Ishikawa (cell line): ENCODE data around the gene GSE1.
A peak's percentile ranks its signal among the peaks of the same experiment; 100 is the strongest.

Source experiments
- CEBPB ChIP-seq: IDR thresholded peaks from 2 replicates; pipeline ENCODE4 v1.6.1; 2012
- CREB1 ChIP-seq: IDR thresholded peaks from 2 replicates; pipeline ENCODE4 v1.6.1; 2012; ENCODE audit warnings: low read depth
- EGR1 ChIP-seq: IDR thresholded peaks from 2 replicates; pipeline ENCODE4 v1.6.1; 2012
- EP300 ChIP-seq: IDR thresholded peaks from 2 replicates; pipeline ENCODE4 v1.6.1; 2012; ENCODE audit warnings: borderline replicate concordance
- NFIC ChIP-seq: IDR thresholded peaks from 2 replicates; pipeline ENCODE4 v1.6.1; 2012
- RAD21 ChIP-seq: IDR thresholded peaks from 2 replicates; pipeline ENCODE4 v1.6.1; 2012; ENCODE audit warnings: low read depth
- TAF1 ChIP-seq: IDR thresholded peaks from 2 replicates; pipeline ENCODE4 v1.6.1; 2012; ENCODE audit warnings: low read depth, mild to moderate bottlenecking
- TCF12 ChIP-seq: IDR thresholded peaks from 2 replicates; pipeline ENCODE4 v1.6.1; 2012; ENCODE audit warnings: low read depth
- TEAD4 ChIP-seq: IDR thresholded peaks from 2 replicates; pipeline ENCODE4 v1.6.1; 2012
- YY1 ChIP-seq: IDR thresholded peaks from 2 replicates; pipeline ENCODE4 v1.6.1; 2012; ENCODE audit warnings: low read depth
- ZBTB7A ChIP-seq: IDR thresholded peaks from 2 replicates; pipeline ENCODE4 v1.6.1; 2012; ENCODE audit warnings: low read depth
- TF ChIP-seq, protein P1 (sequence below): IDR thresholded peaks from 2 replicates; pipeline ENCODE4 v1.6.1; 2012; ENCODE audit warnings: low read depth, mild to moderate bottlenecking
- TF ChIP-seq, protein P2 (sequence below): IDR thresholded peaks from 2 replicates; pipeline ENCODE4 v1.6.1; 2012
- TF ChIP-seq, protein P3 (sequence below): IDR thresholded peaks from 2 replicates; pipeline ENCODE4 v1.6.1; 2012

DNA sequence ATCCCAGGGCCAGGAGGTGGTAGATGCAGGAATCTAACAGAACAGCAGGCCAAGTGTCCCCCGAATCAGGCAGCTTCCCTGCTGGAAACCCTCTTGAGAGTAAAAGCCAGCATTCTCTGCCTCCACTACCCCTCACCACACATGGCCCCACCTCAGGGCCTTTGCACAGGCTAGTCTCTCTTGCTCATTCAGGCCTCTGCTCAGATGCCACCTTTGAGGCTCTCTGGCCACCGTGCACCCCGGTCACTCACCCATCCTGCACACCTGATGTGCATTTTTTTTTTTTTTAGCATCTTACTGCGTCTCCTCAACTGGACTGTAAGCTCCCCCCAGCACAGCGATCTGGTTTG is 34.5 kb upstream of the GSE1 start:
- TF ChIP-seq EGR1 (no peak), CEBPB (no peak), CREB1 (no peak), EP300 (no peak), TEAD4 (no peak), ZBTB7A (no peak), YY1 (no peak), NFIC (0 out of 2 replicates have a peak, but pooled peaks have one; percentile 24), TAF1 (no peak), RAD21 (no peak), TCF12 (no peak)
- TF ChIP-seq, protein P1, sequence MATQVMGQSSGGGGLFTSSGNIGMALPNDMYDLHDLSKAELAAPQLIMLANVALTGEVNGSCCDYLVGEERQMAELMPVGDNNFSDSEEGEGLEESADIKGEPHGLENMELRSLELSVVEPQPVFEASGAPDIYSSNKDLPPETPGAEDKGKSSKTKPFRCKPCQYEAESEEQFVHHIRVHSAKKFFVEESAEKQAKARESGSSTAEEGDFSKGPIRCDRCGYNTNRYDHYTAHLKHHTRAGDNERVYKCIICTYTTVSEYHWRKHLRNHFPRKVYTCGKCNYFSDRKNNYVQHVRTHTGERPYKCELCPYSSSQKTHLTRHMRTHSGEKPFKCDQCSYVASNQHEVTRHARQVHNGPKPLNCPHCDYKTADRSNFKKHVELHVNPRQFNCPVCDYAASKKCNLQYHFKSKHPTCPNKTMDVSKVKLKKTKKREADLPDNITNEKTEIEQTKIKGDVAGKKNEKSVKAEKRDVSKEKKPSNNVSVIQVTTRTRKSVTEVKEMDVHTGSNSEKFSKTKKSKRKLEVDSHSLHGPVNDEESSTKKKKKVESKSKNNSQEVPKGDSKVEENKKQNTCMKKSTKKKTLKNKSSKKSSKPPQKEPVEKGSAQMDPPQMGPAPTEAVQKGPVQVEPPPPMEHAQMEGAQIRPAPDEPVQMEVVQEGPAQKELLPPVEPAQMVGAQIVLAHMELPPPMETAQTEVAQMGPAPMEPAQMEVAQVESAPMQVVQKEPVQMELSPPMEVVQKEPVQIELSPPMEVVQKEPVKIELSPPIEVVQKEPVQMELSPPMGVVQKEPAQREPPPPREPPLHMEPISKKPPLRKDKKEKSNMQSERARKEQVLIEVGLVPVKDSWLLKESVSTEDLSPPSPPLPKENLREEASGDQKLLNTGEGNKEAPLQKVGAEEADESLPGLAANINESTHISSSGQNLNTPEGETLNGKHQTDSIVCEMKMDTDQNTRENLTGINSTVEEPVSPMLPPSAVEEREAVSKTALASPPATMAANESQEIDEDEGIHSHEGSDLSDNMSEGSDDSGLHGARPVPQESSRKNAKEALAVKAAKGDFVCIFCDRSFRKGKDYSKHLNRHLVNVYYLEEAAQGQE: no peak
- TF ChIP-seq, protein P2, sequence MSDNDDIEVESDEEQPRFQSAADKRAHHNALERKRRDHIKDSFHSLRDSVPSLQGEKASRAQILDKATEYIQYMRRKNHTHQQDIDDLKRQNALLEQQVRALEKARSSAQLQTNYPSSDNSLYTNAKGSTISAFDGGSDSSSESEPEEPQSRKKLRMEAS: no peak
- TF ChIP-seq, protein P3, sequence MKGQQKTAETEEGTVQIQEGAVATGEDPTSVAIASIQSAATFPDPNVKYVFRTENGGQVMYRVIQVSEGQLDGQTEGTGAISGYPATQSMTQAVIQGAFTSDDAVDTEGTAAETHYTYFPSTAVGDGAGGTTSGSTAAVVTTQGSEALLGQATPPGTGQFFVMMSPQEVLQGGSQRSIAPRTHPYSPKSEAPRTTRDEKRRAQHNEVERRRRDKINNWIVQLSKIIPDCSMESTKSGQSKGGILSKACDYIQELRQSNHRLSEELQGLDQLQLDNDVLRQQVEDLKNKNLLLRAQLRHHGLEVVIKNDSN: no peak
